H9 (cell line): ENCODE measurements around the gene KLC1. TPM values are rescaled to one million over a fixed set of nuclear protein-coding genes. Genes with fewer than 3 reads are reported as not detected.

ENCODE experiments used
- DNase-seq: peaks from one replicate; pipeline ENCODE4 v3.0.0-alpha.2; 2017
- H2AFZ ChIP-seq: one replicate; pipeline ENCODE4 v1.6.1; 2013; ENCODE audit warnings: mild to moderate bottlenecking, low read length, control low read depth, moderate library complexity
- H2AK5ac ChIP-seq: 2 replicates; pipeline ENCODE4 v1.6.1; 2013; ENCODE audit warnings: low read length, control low read depth, mixed read lengths; ENCODE audit not compliant: insufficient read length
- H2BK120ac ChIP-seq: one replicate; pipeline ENCODE4 v1.6.1; 2013; ENCODE audit warnings: low read depth, mild to moderate bottlenecking, low read length, control low read depth, inconsistent platforms; ENCODE audit not compliant: poor library complexity, severe bottlenecking
- H2BK12ac ChIP-seq: 2 replicates; pipeline ENCODE4 v1.6.1; 2013; ENCODE audit warnings: low read length, control low read depth, mixed read lengths, low read depth; ENCODE audit not compliant: insufficient read length
- H2BK15ac ChIP-seq: 2 replicates; pipeline ENCODE4 v1.6.1; 2013; ENCODE audit warnings: low read depth, low read length, control low read depth
- H2BK20ac ChIP-seq: one replicate; pipeline ENCODE4 v1.6.1; 2013; ENCODE audit warnings: low read depth, mild to moderate bottlenecking, low read length, control low read depth, inconsistent platforms; ENCODE audit not compliant: poor library complexity, severe bottlenecking
- H2BK5ac ChIP-seq: 2 replicates; pipeline ENCODE4 v1.6.1; 2013; ENCODE audit warnings: low read length, control low read depth, mixed read lengths; ENCODE audit not compliant: insufficient read length
- H3K14ac ChIP-seq: 2 replicates; pipeline ENCODE4 v1.6.1; 2013; ENCODE audit warnings: low read length, control low read depth; ENCODE audit not compliant: insufficient read depth
- H3K18ac ChIP-seq: 2 replicates; pipeline ENCODE4 v1.6.1; 2013; ENCODE audit warnings: low read depth, mild to moderate bottlenecking, mixed read lengths, low read length, control low read depth; ENCODE audit not compliant: insufficient read length
- H3K23ac ChIP-seq: 2 replicates; pipeline ENCODE4 v1.6.1; 2013; ENCODE audit warnings: low read length, control low read depth, mixed read lengths, low read depth; ENCODE audit not compliant: insufficient read length
- H3K23me2 ChIP-seq: 2 replicates; pipeline ENCODE4 v1.6.1; 2013; ENCODE audit warnings: low read depth, mild to moderate bottlenecking, mixed read lengths, low read length, control low read depth; ENCODE audit not compliant: insufficient read length, poor library complexity, severe bottlenecking
- H3K27ac ChIP-seq: 2 replicates; pipeline ENCODE4 v1.5.1; 2013; ENCODE audit warnings: low read length, control low read depth, mixed read lengths, low read depth; ENCODE audit not compliant: insufficient read length
- H3K27me3 ChIP-seq: 2 replicates; pipeline ENCODE4 v1.6.1; 2013; ENCODE audit warnings: low read length, control low read depth, inconsistent platforms; ENCODE audit not compliant: insufficient read depth
- H3K4ac ChIP-seq: 2 replicates; pipeline ENCODE4 v1.6.1; 2013; ENCODE audit warnings: low read depth, mild to moderate bottlenecking, control low read depth, inconsistent platforms, low read length, moderate library complexity
- H3K4me1 ChIP-seq: 2 replicates; pipeline ENCODE4 v1.6.1; 2013; ENCODE audit warnings: low read length, control low read depth, inconsistent platforms; ENCODE audit not compliant: insufficient read depth
- H3K4me2 ChIP-seq: 2 replicates; pipeline ENCODE4 v1.6.1; 2013; ENCODE audit warnings: low read length, control low read depth, mixed read lengths; ENCODE audit not compliant: insufficient read length, insufficient read depth
- H3K56ac ChIP-seq: 2 replicates; pipeline ENCODE4 v1.6.1; 2013; ENCODE audit warnings: low read depth, mild to moderate bottlenecking, mixed read lengths, low read length, control low read depth; ENCODE audit not compliant: insufficient read length
- H3K79me1 ChIP-seq: 2 replicates; pipeline ENCODE4 v1.6.1; 2013; ENCODE audit warnings: low read depth, mild to moderate bottlenecking, moderate library complexity, low read length, control low read depth, inconsistent platforms; ENCODE audit not compliant: insufficient read depth, poor library complexity, severe bottlenecking
- H3K79me2 ChIP-seq: 2 replicates; pipeline ENCODE4 v1.6.1; 2013; ENCODE audit warnings: low read length, control low read depth, inconsistent platforms; ENCODE audit not compliant: insufficient read depth
- H3K9ac ChIP-seq: 2 replicates; pipeline ENCODE4 v1.6.1; 2013; ENCODE audit warnings: low read length, control low read depth, mixed read lengths; ENCODE audit not compliant: insufficient read length; ENCODE audit errors: extremely low read depth
- H3K9me3 ChIP-seq: one replicate; pipeline ENCODE4 v1.6.1; 2013; ENCODE audit warnings: low read depth, low read length, inconsistent platforms; ENCODE audit not compliant: control insufficient read depth
- H3T11ph ChIP-seq: one replicate; pipeline ENCODE4 v1.6.1; 2013; ENCODE audit warnings: mild to moderate bottlenecking, low read length, control low read depth, inconsistent platforms
- H4K20me1 ChIP-seq: one replicate; pipeline ENCODE4 v1.6.1; 2013; ENCODE audit not compliant: control insufficient read depth, insufficient read length, insufficient read depth
- H4K5ac ChIP-seq: 2 replicates; pipeline ENCODE4 v1.6.1; 2013; ENCODE audit warnings: low read depth, mild to moderate bottlenecking, mixed read lengths, low read length, control low read depth; ENCODE audit not compliant: insufficient read length
- H4K8ac ChIP-seq: replicated peaks from 2 replicates; pipeline ENCODE4 v1.6.1; 2013; ENCODE audit warnings: low read length, control low read depth, mixed read lengths, low read depth; ENCODE audit not compliant: insufficient read length
- H4K91ac ChIP-seq: 2 replicates; pipeline ENCODE4 v1.6.1; 2013; ENCODE audit warnings: low read depth, mild to moderate bottlenecking, moderate library complexity, mixed read lengths, low read length, control low read depth; ENCODE audit not compliant: insufficient read length
- H3K27ac Mint-ChIP-seq, 3 experiments: 2 replicates in 2 of 3; 3 replicates in 1 of 3; pipeline ENCODE4 v1.8.0; 2020 to 2021; ENCODE audit warnings: mixed read lengths in 3 of 3, mild to moderate bottlenecking in 1 of 3, moderate library complexity in 1 of 3
- H3K27me3 Mint-ChIP-seq: 2 replicates; pipeline ENCODE4 v1.8.0; 2021; ENCODE audit warnings: low read depth, mild to moderate bottlenecking, moderate library complexity, mixed read lengths
- H3K36me3 Mint-ChIP-seq, 3 experiments: 2 replicates in 2 of 3; 3 replicates in 1 of 3; pipeline ENCODE4 v1.8.0; 2020 to 2021; ENCODE audit warnings: low read depth in 3 of 3, mixed read lengths in 3 of 3; ENCODE audit not compliant: insufficient read depth in 1 of 3
- H3K4me1 Mint-ChIP-seq, 2 experiments: 2 replicates each; pipeline ENCODE4 v1.8.0; 2020; ENCODE audit warnings: mixed read lengths in 2 of 2
- H3K4me3 Mint-ChIP-seq, 2 experiments: 2 replicates in 1 of 2; 3 replicates in 1 of 2; pipeline ENCODE4 v1.8.0; 2020 to 2021; ENCODE audit warnings: mild to moderate bottlenecking in 2 of 2, mixed read lengths in 2 of 2, moderate library complexity in 1 of 2
- H3K9me3 Mint-ChIP-seq, 2 experiments: 2 replicates in 1 of 2; 3 replicates in 1 of 2; pipeline ENCODE4 v1.8.0; 2020; ENCODE audit warnings: mild to moderate bottlenecking in 2 of 2, mixed read lengths in 2 of 2, moderate library complexity in 1 of 2
- CTCF ChIP-seq: fragments of 200-600 bp; sonication (generic); conservative IDR thresholded peaks from 3 replicates; pipeline ENCODE4 v1.8.0; 2021; ENCODE audit warnings: antibody characterized with exemption, mild to moderate bottlenecking
- WGBS: extraction: QIAGEN DNeasy Blood & Tissue Kit; methylation state at CpG from one replicate; pipeline ENCODE4 v1.1.7; 2013; ENCODE audit warnings: missing lambda C conversion rate, low lambda C conversion rate, mixed read lengths; ENCODE audit not compliant: insufficient read length; ENCODE audit errors: extremely low coverage; 5-methylcytosine and 5-hydroxymethylcytosine counted together
- total RNA-seq: library from RNA; stranded (reverse); gene quantifications from 2 replicates; pipeline ENCODE4 v1.2.1, GENCODE V29; 2021

The KLC1 gene
- total RNA-seq, 1 experiment from 2014 or later: 143 TPM

GRCh38 chr14:103623883-103624482, 5.0 kb upstream of the KLC1 start:
- H2BK15ac ChIP-seq: no peak overlapping the region
- H2BK12ac ChIP-seq: no peak overlapping the region
- H3K4ac ChIP-seq: no peak overlapping the region
- Mint-ChIP-seq H3K4me3 (no peak overlapping the region), H3K27ac (no peak overlapping the region), H3K27me3 (peaks cover 8% of the 10 kb centered on the region), H3K36me3 (no peaks in the 10 kb centered on the region), H3K4me1 (peaks cover 9 to 12% of the 10 kb centered on the region in 2 experiments; a peak in 3 of 4 replicates), H3K9me3 (no peaks in the 10 kb centered on the region)
- peaks cover 5% of the 10 kb centered on the region for H3K23me2 ChIP-seq
- H4K8ac ChIP-seq: no peak overlapping the region
- no peak overlapping the region for H3K9ac ChIP-seq
- H2AK5ac ChIP-seq: no peak overlapping the region
- H3K23ac ChIP-seq: no peak overlapping the region
- H3K18ac ChIP-seq: no peak overlapping the region
- H3K4me1 ChIP-seq: no peaks in the 10 kb centered on the region
- no peaks in the 10 kb centered on the region for H4K20me1 ChIP-seq
- WGBS: no CpG with 5 or more reads among the region's 16 CpGs
- no peak overlapping the region for H3K27ac ChIP-seq
- no peak for TF ChIP-seq CTCF
- no peak overlapping the region for H4K91ac ChIP-seq
- H4K5ac ChIP-seq: no peak overlapping the region
- H2AFZ ChIP-seq: no peak overlapping the region
- H3K79me2 ChIP-seq: no peaks in the 10 kb centered on the region
- no peak overlapping the region for H2BK20ac ChIP-seq
- H3T11ph ChIP-seq: no peak overlapping the region
- no peak overlapping the region for H3K4me2 ChIP-seq
- H3K79me1 ChIP-seq: no peaks in the 10 kb centered on the region
- H2BK5ac ChIP-seq: no peak overlapping the region
- no peaks in the 10 kb centered on the region for H3K9me3 ChIP-seq
- no peak for DNase-seq
- H3K27me3 ChIP-seq: no peaks in the 10 kb centered on the region
- H2BK120ac ChIP-seq: no peak overlapping the region
- H3K56ac ChIP-seq: no peak overlapping the region
- H3K14ac ChIP-seq: no peak overlapping the region
